Neural cell (in vitro differentiated cells): ENCODE measurements around the gene TCL1B.

Experiments used
- EZH2 ChIP-seq: fragments of 200-600, 300-800 bp; shearing (Covaris generic), sonication (generic); IDR thresholded peaks from 2 replicates; pipeline ENCODE4 v1.6.1; 2014; ENCODE audit warnings: antibody characterized with exemption, low read length, borderline replicate concordance, mild to moderate bottlenecking; ENCODE audit not compliant: insufficient read depth, poor library complexity, severe bottlenecking
- TF ChIP-seq, protein P1 (sequence below): fragments of 450-650 bp; IDR thresholded peaks from 2 replicates; pipeline ENCODE4 v1.5.1; 2014; ENCODE audit warnings: antibody characterized with exemption, mild to moderate bottlenecking, moderate library complexity; ENCODE audit not compliant: poor library complexity, severe bottlenecking

DNA sequence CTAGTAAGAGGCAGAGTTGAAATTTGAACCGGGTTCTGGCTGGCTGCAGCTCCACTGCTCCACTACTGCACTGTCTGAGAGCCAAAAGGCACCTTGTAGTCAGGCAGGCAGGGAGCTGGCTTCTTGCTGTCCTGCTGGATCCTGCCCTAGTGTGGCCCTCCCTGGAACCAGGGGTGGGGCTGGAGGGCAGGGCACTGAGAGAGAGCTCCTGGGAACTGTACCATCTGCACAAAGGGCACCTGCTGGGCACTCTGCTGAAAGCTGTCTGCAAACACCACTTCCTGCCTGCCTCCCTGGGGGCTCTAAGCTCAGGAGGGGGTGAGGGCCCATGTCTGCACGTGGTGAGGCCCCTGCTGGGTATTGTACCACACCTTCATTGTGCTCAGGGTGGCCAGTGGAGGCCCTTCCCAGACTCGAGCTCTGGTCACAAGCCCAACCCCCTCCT lies 19.0 kb upstream of the TCL1B start:
- TF ChIP-seq, protein P1, sequence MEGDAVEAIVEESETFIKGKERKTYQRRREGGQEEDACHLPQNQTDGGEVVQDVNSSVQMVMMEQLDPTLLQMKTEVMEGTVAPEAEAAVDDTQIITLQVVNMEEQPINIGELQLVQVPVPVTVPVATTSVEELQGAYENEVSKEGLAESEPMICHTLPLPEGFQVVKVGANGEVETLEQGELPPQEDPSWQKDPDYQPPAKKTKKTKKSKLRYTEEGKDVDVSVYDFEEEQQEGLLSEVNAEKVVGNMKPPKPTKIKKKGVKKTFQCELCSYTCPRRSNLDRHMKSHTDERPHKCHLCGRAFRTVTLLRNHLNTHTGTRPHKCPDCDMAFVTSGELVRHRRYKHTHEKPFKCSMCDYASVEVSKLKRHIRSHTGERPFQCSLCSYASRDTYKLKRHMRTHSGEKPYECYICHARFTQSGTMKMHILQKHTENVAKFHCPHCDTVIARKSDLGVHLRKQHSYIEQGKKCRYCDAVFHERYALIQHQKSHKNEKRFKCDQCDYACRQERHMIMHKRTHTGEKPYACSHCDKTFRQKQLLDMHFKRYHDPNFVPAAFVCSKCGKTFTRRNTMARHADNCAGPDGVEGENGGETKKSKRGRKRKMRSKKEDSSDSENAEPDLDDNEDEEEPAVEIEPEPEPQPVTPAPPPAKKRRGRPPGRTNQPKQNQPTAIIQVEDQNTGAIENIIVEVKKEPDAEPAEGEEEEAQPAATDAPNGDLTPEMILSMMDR = no peak
- TF ChIP-seq EZH2 = no peak
